AG04450 (cell line): ENCODE measurements around the gene FARS2. TPM values are rescaled to one million over a fixed set of nuclear protein-coding genes. Genes with fewer than 3 reads are reported as not detected.

Source experiments
- CTCF ChIA-PET: fragments of 300-600, 350-600 bp; formaldehyde crosslinking; extraction: SDS; loops from one replicate; lab custom pipeline; 2022; ENCODE audit warnings: antibody characterized with exemption, inconsistent platforms; lab: Charles Lee
- POLR2A ChIA-PET: fragments of 350-600 bp; formaldehyde crosslinking; extraction: SDS; loops from one replicate; lab custom pipeline; 2021; ENCODE audit warnings: antibody characterized with exemption, inconsistent platforms; lab: Yijun Ruan, JAX
- DNase-seq: peaks from one replicate; pipeline ENCODE4 v3.0.0-alpha.2; 2011; ENCODE audit warnings: low read depth, low spot score
- H3K27ac ChIP-seq: one replicate; pipeline ENCODE4 v1.5.1; 2012; ENCODE audit warnings: low read depth, low read length, control low read depth
- H3K27me3 ChIP-seq: one replicate; pipeline ENCODE4 v1.6.0; 2012; ENCODE audit warnings: low read length; ENCODE audit not compliant: control insufficient read depth, insufficient read depth
- H3K4me3 ChIP-seq: 2 replicates; pipeline ENCODE4 v1.5.1; 2011; ENCODE audit warnings: mild to moderate bottlenecking, low read depth, low read length, control low read depth
- H3K9me3 ChIP-seq: 2 replicates; pipeline ENCODE4 v1.5.1; 2012; ENCODE audit warnings: low read length; ENCODE audit not compliant: control insufficient read depth, insufficient read depth
- CTCF ChIP-seq: IDR thresholded peaks from 2 replicates; pipeline ENCODE4 v1.5.1; 2011; ENCODE audit warnings: low read depth, low read length, control low read depth, inconsistent platforms
- polyA plus RNA-seq: library from polyadenylated mRNA; depleted of rRNA; stranded (reverse); fragments of >200 nt; gene quantifications from 2 replicates; pipeline ENCODE4 v1.2.3, GENCODE V29; 2011

The FARS2 gene
- polyA plus RNA-seq, 1 experiment: 14.0 TPM

GRCh38 chr6:5639193-5639592 lies 377.9 kb downstream of the FARS2 start:
- TF ChIP-seq CTCF: no peak
- H3K27me3 ChIP-seq: no peaks in the 10 kb centered on the region
- H3K9me3 ChIP-seq: peaks cover 6% of the 10 kb centered on the region; the same call in 1 of the 2 replicates
- no peak overlapping the region for H3K4me3 ChIP-seq
- ChIA-PET POLR2A (no interaction called here), CTCF (no interaction called here)
- H3K27ac ChIP-seq: no peak overlapping the region
- DNase-seq: no peak

GRCh38 chr6:5640614-5641013 lies 379.3 kb downstream of the FARS2 start:
- H3K27ac ChIP-seq: no peak overlapping the region
- H3K9me3 ChIP-seq: peaks cover 6% of the 10 kb centered on the region; the same call in 1 of the 2 replicates
- DNase-seq: no peak
- no peak for TF ChIP-seq CTCF
- POLR2A ChIA-PET: no interaction called here
- no peak overlapping the region for H3K4me3 ChIP-seq
- no peaks in the 10 kb centered on the region for H3K27me3 ChIP-seq
- CTCF ChIA-PET: no interaction called here

- no peak for TF ChIP-seq CTCF
- Histone ChIP-seq H3K27me3 (no peaks in the 10 kb centered on the region), H3K9me3 (peaks cover 6% of the 10 kb centered on the region; the same call in 1 of the 2 replicates), H3K27ac (no peak overlapping the region), H3K4me3 (no peak overlapping the region)
- ChIA-PET CTCF (interaction anchor here (0.5 to 1.2 kb wide), 2 partner anchors 20 to 21 kb away, joined by 3 to 5 read pairs; no protein-coding TSS in a partner anchor), POLR2A (interaction anchor here (0.5 kb wide), 1 partner anchor 16 kb away, joined by 3 read pairs; no protein-coding TSS in a partner anchor)
- DNase-seq: no peak
These were observed 383.3 kb downstream of the FARS2 start for GRCh38 chr6:5644523-5645185.

GRCh38 chr6:5645328-5646290 lies 384.3 kb downstream of the FARS2 start:
- CTCF ChIA-PET: no interaction called here

More at GRCh38 chr6:5645328-5646290, 384.3 kb downstream of the FARS2 start:
- H3K4me3 ChIP-seq: no peak overlapping the region
- no peak for DNase-seq
- POLR2A ChIA-PET: interaction anchor here (0.5 kb wide), 1 partner anchor 15 kb away, joined by 3 read pairs; no protein-coding TSS in a partner anchor
- no peaks in the 10 kb centered on the region for H3K27me3 ChIP-seq
- H3K9me3 ChIP-seq: no peaks in the 10 kb centered on the region
- TF ChIP-seq CTCF: no peak
- H3K27ac ChIP-seq: no peak overlapping the region
